ENCODE data around the gene CCDC180. TPM values are rescaled to one million over a fixed set of nuclear protein-coding genes. Genes with fewer than 3 reads are reported as not detected.

CCDC180 gene
- total RNA-seq, 1 donor from 2014 or later = 2.4 TPM

- Histone ChIP-seq H3K9me3 (replicated peaks) (no peaks in the 10 kb centered on the region), H3K27me3 (ENCODE audit: low read depth) (no peaks in the 10 kb centered on the region), H3K27ac (replicated peaks) (no peak overlapping the region), H3K4me3 (no peak overlapping the region), H3K4me1 (no peaks in the 10 kb centered on the region), H3K36me3 (peaks cover 79% of the 10 kb centered on the region)
- TF ChIP-seq CTCF (IDR thresholded peaks at IDR 0.05; ENCODE audit: borderline replicate concordance) = no peak
- DNase-seq = no peak
- intact Hi-C loops (cut with micrococcal nuclease) = no loop called here
These were observed 7.0 kb downstream of the CCDC180 start for GRCh38 chr9:97314503-97314902.

GRCh38 chr9:97315550-97315949, 8.1 kb downstream of the CCDC180 start:
- H3K36me3 ChIP-seq = peaks cover 82% of the 10 kb centered on the region
- no peaks in the 10 kb centered on the region for H3K27me3 ChIP-seq (ENCODE audit: low read depth)
- H3K27ac ChIP-seq (replicated peaks) = no peak overlapping the region
- H3K4me3 ChIP-seq = no peak overlapping the region
- no peaks in the 10 kb centered on the region for H3K9me3 ChIP-seq (replicated peaks)
- TF ChIP-seq CTCF (IDR thresholded peaks at IDR 0.05; ENCODE audit: borderline replicate concordance) = no peak
- intact Hi-C loops (cut with micrococcal nuclease) = no loop called here
- no peak for DNase-seq
- no peaks in the 10 kb centered on the region for H3K4me1 ChIP-seq

- no peak for TF ChIP-seq CTCF (IDR thresholded peaks at IDR 0.05; ENCODE audit: borderline replicate concordance)
- Histone ChIP-seq H3K36me3 (peaks cover 74% of the 10 kb centered on the region), H3K4me3 (no peak overlapping the region), H3K9me3 (replicated peaks) (no peaks in the 10 kb centered on the region), H3K4me1 (no peaks in the 10 kb centered on the region), H3K27ac (replicated peaks) (no peak overlapping the region), H3K27me3 (ENCODE audit: low read depth) (no peaks in the 10 kb centered on the region)
- intact Hi-C loops (cut with micrococcal nuclease) = no loop called here
- no peak for DNase-seq
These were observed 9.4 kb downstream of the CCDC180 start for GRCh38 chr9:97316904-97317303.

DNA sequence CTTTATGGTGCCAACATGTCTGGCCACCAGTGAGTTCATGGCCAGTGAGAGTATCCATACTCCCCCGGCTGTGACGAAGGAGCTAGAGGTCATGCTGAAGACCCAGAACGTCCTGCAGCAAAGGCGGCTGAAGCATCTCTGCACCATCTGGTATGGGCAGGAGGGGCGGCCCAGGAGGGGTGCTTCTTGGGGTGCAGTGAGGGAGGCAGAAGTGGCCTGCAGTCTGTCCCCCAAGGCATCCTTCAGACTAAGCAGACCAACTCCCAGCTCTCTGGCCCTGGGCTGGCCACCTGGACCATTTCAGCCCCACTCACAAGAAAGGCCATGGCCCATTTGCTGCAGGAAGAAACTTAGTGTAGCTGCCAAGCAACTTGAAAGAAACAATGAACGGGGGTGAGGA, 11.0 kb downstream of the CCDC180 start:
- no peaks in the 10 kb centered on the region for H3K27me3 ChIP-seq (ENCODE audit: low read depth)
- H3K9me3 ChIP-seq (replicated peaks) = no peaks in the 10 kb centered on the region
- H3K4me3 ChIP-seq = no peak overlapping the region
- no peaks in the 10 kb centered on the region for H3K4me1 ChIP-seq
- H3K27ac ChIP-seq (replicated peaks) = no peak overlapping the region
- H3K36me3 ChIP-seq = peaks cover 70% of the 10 kb centered on the region
- no peak for TF ChIP-seq CTCF (IDR thresholded peaks at IDR 0.05; ENCODE audit: borderline replicate concordance)
- no peak for DNase-seq
- intact Hi-C loops (cut with micrococcal nuclease) = no loop called here

- Histone ChIP-seq H3K4me1 (no peaks in the 10 kb centered on the region), H3K27me3 (ENCODE audit: low read depth) (no peaks in the 10 kb centered on the region), H3K36me3 (peaks cover 65% of the 10 kb centered on the region), H3K4me3 (no peak overlapping the region), H3K9me3 (replicated peaks) (no peaks in the 10 kb centered on the region), H3K27ac (replicated peaks) (no peak overlapping the region)
- intact Hi-C loops (cut with micrococcal nuclease) = no loop called here
- no peak for DNase-seq
- no peak for TF ChIP-seq CTCF (IDR thresholded peaks at IDR 0.05; ENCODE audit: borderline replicate concordance)
These were observed 11.9 kb downstream of the CCDC180 start for GRCh38 chr9:97319395-97319794.

Data from left ventricle myocardium inferior (tissue), 1 donor.